Kidney (tissue), 14 donors: ENCODE measurements around the gene HTT. TPM values are rescaled to one million over a fixed set of nuclear protein-coding genes. Genes with fewer than 3 reads are reported as not detected.
A peak's percentile ranks its signal among the peaks of the same experiment; 100 is the strongest.

Experiments used
- DNase-seq, 5 donors: peaks; one replicate each; pipeline ENCODE4 v3.0.0-alpha.2; 2013 to 2020
- FAIRE-seq: peaks from 2 replicates; lab custom pipeline; 2012; peaks lifted over from hg19 to GRCh38; lab: Jason Lieb, UNC
- H3K27ac ChIP-seq, 2 donors: one replicate each; pipeline ENCODE4 v1.7.0; 2013; ENCODE audit warnings: low read depth in 2 of 2, low read length in 2 of 2, inconsistent platforms in 1 of 2
- H3K27me3 ChIP-seq: one replicate; pipeline ENCODE4 v1.7.1; 2013; ENCODE audit warnings: low read length, inconsistent platforms; ENCODE audit not compliant: control insufficient read depth, insufficient read depth
- H3K36me3 ChIP-seq, 3 donors: one replicate each; pipeline versions ENCODE4 v1.7.0 to v1.7.1; 2013; ENCODE audit warnings: low read length in 3 of 3, control low read depth in 1 of 3, inconsistent platforms in 1 of 3; ENCODE audit not compliant: insufficient read depth in 3 of 3, control insufficient read depth in 2 of 3
- H3K4me1 ChIP-seq, 3 donors: one replicate each; pipeline versions ENCODE4 v1.7.0 to v1.7.1; 2013; ENCODE audit warnings: low read length in 3 of 3, inconsistent platforms in 1 of 3, low read depth in 1 of 3; ENCODE audit not compliant: control insufficient read depth in 2 of 3, insufficient read depth in 2 of 3
- H3K4me3 ChIP-seq, 3 donors: one replicate each; pipeline versions ENCODE4 v1.7.0 to v1.8.1; 2013; ENCODE audit warnings: low read length in 3 of 3, control low read depth in 1 of 3, inconsistent platforms in 1 of 3
- H3K9ac ChIP-seq, 3 donors: one replicate each; pipeline versions ENCODE4 v1.7.0 to v1.7.1; 2013; ENCODE audit warnings: low read length in 3 of 3, control low read depth in 1 of 3, inconsistent platforms in 1 of 3
- H3K9me3 ChIP-seq, 3 donors: one replicate each; pipeline versions ENCODE4 v1.7.0 to v1.7.1; 2013; ENCODE audit warnings: low read length in 3 of 3, control low read depth in 1 of 3, inconsistent platforms in 1 of 3; ENCODE audit not compliant: control insufficient read depth in 2 of 3, insufficient read depth in 1 of 3
- intact Hi-C: fragments of 100-400 bp; cut with DNase I; formaldehyde crosslinking; loops from one replicate; pipeline ENCODE4 v1.11.1; 2022
- polyA plus RNA-seq: library from polyadenylated mRNA; stranded (reverse); fragments of 350-450 nt; fragmentation: Illumina TruSeq; extraction: RNeasy Lipid Tissue Mini Kit (QIAGEN cat#74804); gene quantifications from one replicate; pipeline ENCODE4 v1.2.3, GENCODE V29; 2014; ENCODE audit warnings: low read depth, low replicate concordance; ENCODE audit not compliant: insufficient read depth
- total RNA-seq: library from RNA; stranded (reverse); fragmentation: NEBNext Ultra II Directional; extraction: Animal tissue kit (Norgen Biotek cat#: 25700); gene quantifications from one replicate; pipeline ENCODE4 v1.2.1, GENCODE V29; 2021
- TF ChIP-seq, protein P1 (sequence below): IDR thresholded peaks from 3 replicates; pipeline ENCODE4 v1.5.1; 2012; ENCODE audit warnings: mild to moderate bottlenecking, moderate library complexity, borderline replicate concordance; ENCODE audit not compliant: insufficient read depth; ENCODE audit errors: extremely low read depth
- donor health status: control.
- donor health status: control.
- donor health status: control.
- donor health status: control.
- donor health status: control.
- donor health status: DM: yes; HTN: yes; CAD: no.
- donor health status: Normal renal cell carcinoma (clear cell type).

HTT gene
- total and polyA plus RNA-seq, 2 donors from 2014 or later: 7.2 to 64.0 TPM

DNA sequence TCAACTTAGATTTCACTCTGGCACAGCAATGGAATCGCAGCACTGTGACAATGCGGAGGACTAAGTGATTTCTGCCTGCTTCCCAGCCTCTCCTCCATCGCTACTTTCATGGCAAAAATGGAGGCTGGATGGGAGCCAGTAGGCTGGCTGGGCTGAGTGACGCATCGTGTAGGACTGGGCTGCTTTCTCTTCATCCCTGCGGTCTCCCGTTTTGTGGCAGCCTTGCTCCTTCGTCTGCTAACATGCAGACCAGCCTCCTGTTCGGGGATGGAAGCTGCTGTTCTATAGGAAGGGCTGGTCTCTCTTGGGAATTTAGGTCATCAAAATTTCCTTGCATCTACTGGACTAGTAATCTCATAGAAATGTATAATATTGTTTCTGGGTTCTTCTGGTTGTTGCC lies 202.5 kb downstream of the HTT start:
- intact Hi-C loops: no loop called here
- no peak overlapping the region for H3K9ac ChIP-seq
- no peak overlapping the region for H3K27ac ChIP-seq
- H3K27me3 ChIP-seq: no peaks in the 10 kb centered on the region
- TF ChIP-seq, protein P1, sequence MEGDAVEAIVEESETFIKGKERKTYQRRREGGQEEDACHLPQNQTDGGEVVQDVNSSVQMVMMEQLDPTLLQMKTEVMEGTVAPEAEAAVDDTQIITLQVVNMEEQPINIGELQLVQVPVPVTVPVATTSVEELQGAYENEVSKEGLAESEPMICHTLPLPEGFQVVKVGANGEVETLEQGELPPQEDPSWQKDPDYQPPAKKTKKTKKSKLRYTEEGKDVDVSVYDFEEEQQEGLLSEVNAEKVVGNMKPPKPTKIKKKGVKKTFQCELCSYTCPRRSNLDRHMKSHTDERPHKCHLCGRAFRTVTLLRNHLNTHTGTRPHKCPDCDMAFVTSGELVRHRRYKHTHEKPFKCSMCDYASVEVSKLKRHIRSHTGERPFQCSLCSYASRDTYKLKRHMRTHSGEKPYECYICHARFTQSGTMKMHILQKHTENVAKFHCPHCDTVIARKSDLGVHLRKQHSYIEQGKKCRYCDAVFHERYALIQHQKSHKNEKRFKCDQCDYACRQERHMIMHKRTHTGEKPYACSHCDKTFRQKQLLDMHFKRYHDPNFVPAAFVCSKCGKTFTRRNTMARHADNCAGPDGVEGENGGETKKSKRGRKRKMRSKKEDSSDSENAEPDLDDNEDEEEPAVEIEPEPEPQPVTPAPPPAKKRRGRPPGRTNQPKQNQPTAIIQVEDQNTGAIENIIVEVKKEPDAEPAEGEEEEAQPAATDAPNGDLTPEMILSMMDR: no peak
- DNase-seq (peak in 1 of 5 donors; percentile 28), FAIRE-seq (no peak)
- H3K4me1 ChIP-seq: no peaks in the 10 kb centered on the region
- no peaks in the 10 kb centered on the region for H3K9me3 ChIP-seq
- H3K4me3 ChIP-seq: no peak overlapping the region
- H3K36me3 ChIP-seq: no peaks in the 10 kb centered on the region

DNA sequence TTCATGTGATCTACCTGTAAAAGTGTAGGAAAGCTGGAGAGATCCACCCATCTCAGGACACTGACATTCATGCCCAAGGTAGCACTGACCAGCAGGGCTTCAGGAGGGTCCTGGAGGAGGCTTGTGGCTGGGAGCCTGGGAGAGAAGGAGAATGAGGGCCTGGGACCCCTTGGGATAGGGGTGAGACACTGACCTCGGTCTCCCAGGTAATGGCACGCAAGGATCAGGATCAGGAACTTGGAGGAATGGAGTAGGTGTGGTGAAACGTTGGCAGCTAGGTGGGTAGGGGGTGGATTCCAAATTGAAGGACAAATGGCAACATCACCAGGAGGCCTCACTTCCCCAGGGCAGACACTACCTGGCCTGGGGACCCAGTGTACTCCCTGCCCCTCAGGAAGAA lies 206.0 kb downstream of the HTT start:
- TF ChIP-seq, protein P1: no peak
- FAIRE-seq: no peak
- Histone ChIP-seq H3K4me1 (no peaks in the 10 kb centered on the region), H3K9ac (no peak overlapping the region), H3K9me3 (no peaks in the 10 kb centered on the region), H3K27ac (no peak overlapping the region), H3K4me3 (no peak overlapping the region), H3K36me3 (no peaks in the 10 kb centered on the region), H3K27me3 (no peaks in the 10 kb centered on the region)
- DNase-seq: no peak
- intact Hi-C loops: no loop called here

DNA sequence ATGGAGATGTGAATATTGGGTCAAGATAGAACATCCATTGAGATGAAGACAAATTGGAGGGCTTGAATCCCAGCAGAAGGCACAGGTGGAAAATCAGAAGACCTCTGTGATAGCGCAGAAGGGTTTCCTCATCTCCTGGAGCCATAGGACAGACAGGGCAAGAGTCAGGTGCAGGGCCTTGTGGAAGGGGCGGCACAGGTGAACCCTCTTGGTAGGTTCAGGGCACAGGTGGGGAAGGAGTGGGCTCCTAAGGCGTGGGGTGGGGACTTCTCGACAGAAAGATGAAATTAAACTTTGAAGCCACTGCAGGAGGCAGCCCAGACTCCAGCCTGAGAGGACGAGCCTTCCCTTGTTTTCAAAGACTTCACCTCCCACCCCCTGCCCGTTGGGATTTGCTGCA lies 209.0 kb downstream of the HTT start:
- FAIRE-seq: no peak
- intact Hi-C loops: no loop called here

DNA sequence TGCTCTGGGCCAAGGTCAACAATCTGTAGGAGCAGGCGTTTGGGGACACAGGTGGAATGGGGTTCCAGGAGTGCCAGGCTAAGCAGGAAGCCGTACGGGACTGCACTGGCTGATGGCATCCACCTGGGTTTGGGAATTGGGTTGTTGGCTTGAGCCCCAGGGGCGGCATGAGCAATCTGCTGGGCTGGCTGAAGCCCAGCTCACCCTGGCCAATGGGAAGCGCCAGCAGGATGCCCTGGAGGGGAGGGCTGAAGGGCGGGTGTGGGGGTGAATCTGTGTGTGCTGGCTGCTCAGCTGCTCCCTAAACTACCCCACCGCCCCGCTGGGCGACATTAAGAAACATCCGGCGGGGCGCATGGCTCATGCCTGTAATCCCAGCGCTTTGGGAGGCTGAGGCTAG lies 209.4 kb downstream of the HTT start:
- H3K9me3 ChIP-seq: no peaks in the 10 kb centered on the region
- no peaks in the 10 kb centered on the region for H3K27me3 ChIP-seq
- intact Hi-C loops: no loop called here
- no peak overlapping the region for H3K9ac ChIP-seq
- no peak overlapping the region for H3K27ac ChIP-seq
- FAIRE-seq (no peak), DNase-seq (peak in 1 of 5 donors; percentile 61)
- H3K4me1 ChIP-seq: no peaks in the 10 kb centered on the region
- no peaks in the 10 kb centered on the region for H3K36me3 ChIP-seq
- H3K4me3 ChIP-seq: no peak overlapping the region
- TF ChIP-seq, protein P1: no peak

More for the DNA sequence above, 209.0 kb downstream of the HTT start:
- H3K27ac ChIP-seq: no peak overlapping the region
- H3K27me3 ChIP-seq: no peaks in the 10 kb centered on the region
- DNase-seq: no peak
- H3K9ac ChIP-seq: no peak overlapping the region
- no peaks in the 10 kb centered on the region for H3K4me1 ChIP-seq
- H3K4me3 ChIP-seq: no peak overlapping the region
- H3K9me3 ChIP-seq: no peaks in the 10 kb centered on the region
- H3K36me3 ChIP-seq: no peaks in the 10 kb centered on the region
- TF ChIP-seq, protein P1: no peak
